Measurements from ENCODE around the gene PNLIP. TPM values are rescaled to one million over a fixed set of nuclear protein-coding genes. Genes with fewer than 3 reads are reported as not detected.

Gene PNLIP
- total RNA-seq, 1 experiment from 2014 or later, result 1.5 TPM

DNA sequence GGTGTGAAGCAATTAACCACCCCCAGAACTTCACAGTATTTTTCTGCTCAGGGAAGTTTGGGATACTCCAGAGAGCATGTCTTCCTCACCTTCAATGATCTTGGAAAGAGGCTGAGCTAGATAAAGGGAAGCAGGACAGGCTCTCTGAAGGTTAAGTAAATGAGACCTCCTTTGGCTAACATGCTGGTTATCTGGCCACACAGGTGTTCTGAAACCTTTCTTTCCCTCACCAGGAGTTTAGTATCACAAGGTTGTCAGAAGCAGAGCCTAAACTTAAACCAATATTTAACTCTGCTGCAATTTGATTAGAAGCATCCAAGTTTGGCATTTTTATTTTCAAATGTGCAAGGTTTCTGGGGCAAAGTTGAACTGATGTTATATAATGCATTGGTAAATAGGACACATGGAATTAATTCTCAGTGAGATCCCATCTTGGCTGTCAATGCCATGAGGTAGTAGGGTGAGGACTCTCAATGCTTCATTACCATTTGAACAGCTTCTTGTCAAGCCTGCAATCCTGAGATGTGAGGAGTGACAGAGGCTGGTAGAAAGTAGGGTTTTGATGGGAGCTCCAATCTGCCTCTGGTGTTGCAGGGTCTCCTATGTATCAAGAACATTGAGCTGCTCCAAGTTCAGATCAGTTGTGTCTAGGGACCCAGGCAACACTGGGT is 3.6 kb upstream of the PNLIP start:
- BruUV-seq (replicated peaks), result no TSS peak
- DNase-seq (ENCODE audit: low read depth, low spot score) (no peak), ATAC-seq (no peak)
- TF ChIP-seq, protein P1, sequence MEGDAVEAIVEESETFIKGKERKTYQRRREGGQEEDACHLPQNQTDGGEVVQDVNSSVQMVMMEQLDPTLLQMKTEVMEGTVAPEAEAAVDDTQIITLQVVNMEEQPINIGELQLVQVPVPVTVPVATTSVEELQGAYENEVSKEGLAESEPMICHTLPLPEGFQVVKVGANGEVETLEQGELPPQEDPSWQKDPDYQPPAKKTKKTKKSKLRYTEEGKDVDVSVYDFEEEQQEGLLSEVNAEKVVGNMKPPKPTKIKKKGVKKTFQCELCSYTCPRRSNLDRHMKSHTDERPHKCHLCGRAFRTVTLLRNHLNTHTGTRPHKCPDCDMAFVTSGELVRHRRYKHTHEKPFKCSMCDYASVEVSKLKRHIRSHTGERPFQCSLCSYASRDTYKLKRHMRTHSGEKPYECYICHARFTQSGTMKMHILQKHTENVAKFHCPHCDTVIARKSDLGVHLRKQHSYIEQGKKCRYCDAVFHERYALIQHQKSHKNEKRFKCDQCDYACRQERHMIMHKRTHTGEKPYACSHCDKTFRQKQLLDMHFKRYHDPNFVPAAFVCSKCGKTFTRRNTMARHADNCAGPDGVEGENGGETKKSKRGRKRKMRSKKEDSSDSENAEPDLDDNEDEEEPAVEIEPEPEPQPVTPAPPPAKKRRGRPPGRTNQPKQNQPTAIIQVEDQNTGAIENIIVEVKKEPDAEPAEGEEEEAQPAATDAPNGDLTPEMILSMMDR (IDR thresholded peaks at IDR 0.05), result no peak
- TF ChIP-seq REST (IDR thresholded peaks at IDR 0.05; ENCODE audit: insufficient read depth in 1 of 2, low read depth in 2 of 2, low read length in 1 of 2) (no peak), TCF7L2 (IDR thresholded peaks at IDR 0.05; ENCODE audit: low read depth, low read length) (no peak), POLR2AphosphoS5 (IDR thresholded peaks at IDR 0.05; ENCODE audit: low read depth, low read length) (no peak), SIN3A (IDR thresholded peaks at IDR 0.05; ENCODE audit: borderline replicate concordance, insufficient read depth, low read depth, low read length) (no peak)
- POLR2A ChIA-PET, result no interaction called here
- in situ Hi-C loops (cut with HindIII; ENCODE audit: low pct_unique_long_range_greater_than_20kb, low sequenced_read_pairs), result no loop called here
- no peaks in the 10 kb centered on the region for H3K4me1 ChIP-seq (ENCODE audit: control insufficient read depth, insufficient read depth, low read length)
- H3K9me3 ChIP-seq (ENCODE audit: control insufficient read depth, insufficient read depth, low read depth, low read length), result no peaks in the 10 kb centered on the region
- H3K27ac ChIP-seq (ENCODE audit: low read length), result no peak overlapping the region
- CTCF ChIA-PET, result no interaction called here
- H3K4me3 ChIP-seq (ENCODE audit: low read depth in 2 of 2, low read length in 2 of 2), result no peak overlapping the region
- H3K36me3 ChIP-seq (ENCODE audit: control insufficient read depth, insufficient read depth, low read length), result no peaks in the 10 kb centered on the region
- H3K27me3 ChIP-seq (ENCODE audit: control insufficient read depth, insufficient read depth, low read length), result peaks cover 6% of the 10 kb centered on the region
- intact Hi-C loops (cut with micrococcal nuclease; ENCODE audit: unreplicated experiment), result no loop called here

GRCh38 chr10:116545122-116545521 is 609 bp upstream of the PNLIP start:
- BruUV-seq (replicated peaks), result no TSS peak
- no peaks in the 10 kb centered on the region for H3K9me3 ChIP-seq (ENCODE audit: control insufficient read depth, insufficient read depth, low read depth, low read length)
- in situ Hi-C loops (cut with HindIII; ENCODE audit: low pct_unique_long_range_greater_than_20kb, low sequenced_read_pairs) (no loop called here), intact Hi-C loops (cut with micrococcal nuclease; ENCODE audit: unreplicated experiment) (no loop called here)
- CTCF ChIA-PET, result no interaction called here
- no peak overlapping the region for H3K4me3 ChIP-seq (ENCODE audit: low read depth in 2 of 2, low read length in 2 of 2)
- ATAC-seq (no peak), DNase-seq (ENCODE audit: low read depth, low spot score) (no peak)
- H3K27ac ChIP-seq (ENCODE audit: low read length), result no peak overlapping the region
- POLR2A ChIA-PET, result no interaction called here
- peaks cover 15% of the 10 kb centered on the region for H3K27me3 ChIP-seq (ENCODE audit: control insufficient read depth, insufficient read depth, low read length)
- H3K4me1 ChIP-seq (ENCODE audit: control insufficient read depth, insufficient read depth, low read length), result no peaks in the 10 kb centered on the region
- TF ChIP-seq POLR2AphosphoS5 (IDR thresholded peaks at IDR 0.05; ENCODE audit: low read depth, low read length) (no peak), REST (IDR thresholded peaks at IDR 0.05; ENCODE audit: insufficient read depth in 1 of 2, low read depth in 2 of 2, low read length in 1 of 2) (no peak), TCF7L2 (IDR thresholded peaks at IDR 0.05; ENCODE audit: low read depth, low read length) (no peak)
- TF ChIP-seq, protein P1 (IDR thresholded peaks at IDR 0.05), result no peak
- no peaks in the 10 kb centered on the region for H3K36me3 ChIP-seq (ENCODE audit: control insufficient read depth, insufficient read depth, low read length)
